Loucy (cell line): ENCODE results near the gene GABRR1.

Source experiments
- H2AFZ ChIP-seq: fragments of 200-600 bp; sonication (generic); 2 replicates; pipeline ENCODE4 v1.6.0; 2016; ENCODE audit warnings: antibody characterized with exemption, mild to moderate bottlenecking, low read length, moderate library complexity
- H3F3A ChIP-seq: fragments of 200-600 bp; 2 replicates; pipeline ENCODE4 v1.6.0; 2016; ENCODE audit warnings: antibody characterized with exemption, low read depth, mild to moderate bottlenecking
- H3K27me3 ChIP-seq: fragments of 200-600 bp; sonication (generic); 2 replicates; pipeline ENCODE4 v1.6.1; 2014; ENCODE audit warnings: low read length, mild to moderate bottlenecking; ENCODE audit not compliant: insufficient read depth, poor library complexity, severe bottlenecking
- H3K36me3 ChIP-seq: fragments of 200-600 bp; sonication (generic); 2 replicates; pipeline ENCODE4 v1.6.1; 2016; ENCODE audit warnings: low read length; ENCODE audit not compliant: insufficient read depth
- H3K4me1 ChIP-seq: fragments of 200-600 bp; sonication (generic); 2 replicates; pipeline ENCODE4 v1.5.1; 2014; ENCODE audit warnings: low read length, mild to moderate bottlenecking; ENCODE audit not compliant: insufficient read depth, poor library complexity, severe bottlenecking
- H3K4me2 ChIP-seq: fragments of 200-600 bp; sonication (generic); 2 replicates; pipeline ENCODE4 v1.6.0; 2014; ENCODE audit warnings: antibody characterized with exemption, low read length, low read depth, mild to moderate bottlenecking; ENCODE audit not compliant: poor library complexity, severe bottlenecking
- H3K4me3 ChIP-seq: fragments of 200-600 bp; sonication (generic); 2 replicates; pipeline ENCODE4 v1.5.1; 2014; ENCODE audit warnings: low read length, mild to moderate bottlenecking, mixed read lengths; ENCODE audit not compliant: poor library complexity, severe bottlenecking
- H3K79me2 ChIP-seq: fragments of 200-600 bp; sonication (generic); 2 replicates; pipeline ENCODE4 v1.6.1; 2014; ENCODE audit warnings: low read length; ENCODE audit not compliant: insufficient read depth
- H3K9ac ChIP-seq: fragments of 200-600 bp; sonication (generic); 2 replicates; pipeline ENCODE4 v1.6.0; 2014; ENCODE audit warnings: mild to moderate bottlenecking, low read depth, low read length, moderate library complexity; ENCODE audit not compliant: poor library complexity, severe bottlenecking
- H3K9me2 ChIP-seq: fragments of 200-600 bp; sonication (generic); replicated peaks from 2 replicates; pipeline ENCODE4 v1.6.1; 2016; ENCODE audit warnings: low read depth, low read length, mixed read lengths
- H3K9me3 ChIP-seq: fragments of 200-600 bp; sonication (generic); 2 replicates; pipeline ENCODE4 v1.6.1; 2014; ENCODE audit warnings: mild to moderate bottlenecking, antibody characterized with exemption, low read length, low read depth; ENCODE audit not compliant: insufficient read depth
- H4K20me1 ChIP-seq: fragments of 200-600 bp; sonication (generic); 2 replicates; pipeline ENCODE4 v1.6.0; 2014; ENCODE audit warnings: antibody characterized with exemption, low read length, mild to moderate bottlenecking; ENCODE audit not compliant: insufficient read depth, poor library complexity, severe bottlenecking
- CTCF ChIP-seq: fragments of 200-600 bp; sonication (generic); conservative IDR thresholded peaks from 2 replicates; pipeline ENCODE4 v1.5.1; 2014; ENCODE audit warnings: mild to moderate bottlenecking, antibody characterized with exemption, low read length
- EZH2phosphoT487 ChIP-seq: fragments of 200-600 bp; IDR thresholded peaks from 2 replicates; pipeline ENCODE4 v1.6.1; 2018; ENCODE audit warnings: antibody characterized with exemption, mild to moderate bottlenecking, moderate library complexity, borderline replicate concordance

GABRR1 gene

DNA sequence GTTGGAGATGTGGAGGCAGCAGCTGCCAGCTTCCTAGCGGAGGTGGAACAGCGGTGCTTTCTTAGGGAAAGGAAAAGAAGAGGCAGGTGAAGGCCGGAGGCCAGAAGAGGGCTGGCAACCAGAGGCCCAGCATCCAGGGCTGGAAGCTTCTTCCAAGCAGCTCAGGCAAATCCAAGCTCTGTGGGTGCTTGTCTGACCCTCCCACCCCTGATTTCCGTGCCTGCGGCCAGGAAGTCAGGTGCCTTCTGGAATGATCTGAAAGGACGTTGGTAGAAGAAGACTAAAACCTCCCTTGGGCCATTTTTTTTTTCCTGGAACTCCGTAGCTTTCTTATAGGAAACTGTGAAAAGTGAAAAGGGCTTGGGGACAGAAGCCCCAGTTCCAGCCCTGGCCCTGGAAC, 33.1 kb upstream of the GABRR1 start:
- Histone ChIP-seq H3K4me3 (no peak overlapping the region), H3K9me3 (no peaks in the 10 kb centered on the region), H3K9me2 (no peaks in the 10 kb centered on the region), H3K9ac (no peak overlapping the region), H3K79me2 (no peaks in the 10 kb centered on the region), H2AFZ (no peak overlapping the region), H3K36me3 (no peaks in the 10 kb centered on the region), H3K4me2 (no peak overlapping the region), H3K27me3 (no peaks in the 10 kb centered on the region), H4K20me1 (no peaks in the 10 kb centered on the region), H3K4me1 (no peaks in the 10 kb centered on the region), H3F3A (no peaks in the 10 kb centered on the region)
- TF ChIP-seq EZH2phosphoT487 (no peak), CTCF (no peak)

DNA sequence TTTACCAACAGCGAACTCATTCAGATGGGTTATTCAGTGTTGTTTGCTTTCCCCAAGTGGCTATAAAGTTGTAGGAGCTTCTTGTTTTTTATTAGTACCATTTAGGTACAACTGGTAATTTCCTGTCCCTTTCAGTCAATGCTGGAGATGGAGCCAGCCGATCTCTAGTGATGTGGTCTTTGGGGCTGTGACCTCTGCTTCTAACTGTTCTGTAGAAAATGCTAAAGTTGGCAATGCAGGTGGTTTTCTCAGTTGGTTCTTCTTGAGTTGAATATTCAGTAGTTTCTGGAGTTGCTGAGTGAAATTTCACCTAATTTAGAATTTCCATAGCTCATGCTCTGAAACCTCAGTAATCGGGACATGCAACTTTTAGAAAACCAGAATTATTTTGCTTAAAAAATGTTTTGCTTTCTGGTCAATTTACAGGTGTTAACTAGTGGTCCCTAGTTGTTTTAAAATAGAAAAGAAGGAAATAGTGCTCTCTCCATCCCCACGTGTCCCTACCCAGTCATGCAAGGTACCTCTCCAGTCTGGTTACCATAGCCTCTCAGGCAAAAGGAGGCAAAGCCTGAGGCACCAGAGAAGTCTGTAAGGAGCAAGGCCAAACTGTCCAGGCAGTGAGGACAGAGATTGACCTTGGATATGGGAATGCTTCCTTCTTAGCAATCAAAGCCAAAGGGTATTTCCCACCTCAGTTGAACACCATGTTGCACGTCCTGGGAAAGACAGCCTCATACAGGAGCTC, 27.3 kb upstream of the GABRR1 start:
- Histone ChIP-seq H3K9me3 (no peaks in the 10 kb centered on the region), H3K4me2 (peak overlapping the region; percentile 57), H3K9ac (no peak overlapping the region), H3K4me3 (peak overlapping the region; percentile 43), H3K36me3 (no peaks in the 10 kb centered on the region), H4K20me1 (no peaks in the 10 kb centered on the region), H3K79me2 (no peaks in the 10 kb centered on the region), H3F3A (no peaks in the 10 kb centered on the region), H2AFZ (no peak overlapping the region), H3K4me1 (peaks cover 48% of the 10 kb centered on the region), H3K27me3 (no peaks in the 10 kb centered on the region), H3K9me2 (no peaks in the 10 kb centered on the region)
- TF ChIP-seq CTCF (no peak), EZH2phosphoT487 (no peak)

GRCh38 chr6:89243331-89243629, 26.1 kb upstream of the GABRR1 start:
- no peak for TF ChIP-seq EZH2phosphoT487
- no peak for TF ChIP-seq CTCF
- Histone ChIP-seq H3K4me2 (peak overlapping the region; percentile 38), H4K20me1 (no peaks in the 10 kb centered on the region), H3K9me2 (no peaks in the 10 kb centered on the region), H2AFZ (no peak overlapping the region), H3F3A (no peaks in the 10 kb centered on the region), H3K79me2 (no peaks in the 10 kb centered on the region), H3K9ac (no peak overlapping the region), H3K36me3 (no peaks in the 10 kb centered on the region), H3K4me3 (no peak overlapping the region), H3K9me3 (no peaks in the 10 kb centered on the region), H3K27me3 (no peaks in the 10 kb centered on the region), H3K4me1 (peaks cover 53% of the 10 kb centered on the region)
